OCI-LY7 (cell line): Measurements from ENCODE around the gene GLB1L. TPM values are rescaled to one million over a fixed set of nuclear protein-coding genes. Genes with fewer than 3 reads are reported as not detected.
"Not testable (repeated sequence)": the region's sequence is repeated elsewhere in the genome, so short reads cannot be mapped to it uniquely, and the experiment has no call there.

Experiments used
- BruUV-seq: library from RNA; stranded (reverse); fragments of 400-500 nt; replicated peaks from 2 replicates; lab custom pipeline; 2021; lab: Mats Ljungman, UMichigan
- CTCF ChIA-PET: fragments of 300-600 bp; sonication (Branson Sonifier 250); formaldehyde crosslinking; loops from one replicate; lab custom pipeline; 2022; ENCODE audit warnings: antibody characterized with exemption; ENCODE audit not compliant: unreplicated experiment; lab: Charles Lee
- POLR2A ChIA-PET: fragments of 300-600 bp; sonication (Branson Sonifier 250); formaldehyde crosslinking; loops from one replicate; lab custom pipeline; 2022; ENCODE audit warnings: antibody characterized with exemption; lab: Charles Lee
- DNase-seq: peaks from one replicate; pipeline ENCODE4 v3.0.0-alpha.2; 2015; ENCODE audit warnings: low spot score
- H2AFZ ChIP-seq: fragments of 200-600 bp; sonication (generic), shearing (Covaris generic); 2 replicates; pipeline ENCODE4 v1.6.1; 2014; ENCODE audit warnings: mild to moderate bottlenecking, antibody characterized with exemption, low read length, moderate library complexity
- H3K27ac ChIP-seq: fragments of 200-600 bp; sonication (generic); 2 replicates; pipeline ENCODE4 v1.5.1; 2014; ENCODE audit warnings: mixed run types, low read depth, mild to moderate bottlenecking, moderate library complexity, low read length, inconsistent platforms; ENCODE audit not compliant: poor library complexity, severe bottlenecking
- H3K36me3 ChIP-seq: fragments of 200-600 bp; sonication (generic); 2 replicates; pipeline ENCODE4 v1.6.1; 2014; ENCODE audit warnings: mild to moderate bottlenecking, antibody characterized with exemption, low read length, moderate library complexity, mixed read lengths; ENCODE audit not compliant: insufficient read depth
- H3K4me1 ChIP-seq: fragments of 200-600 bp; sonication (generic); 2 replicates; pipeline ENCODE4 v1.5.1; 2014; ENCODE audit warnings: mild to moderate bottlenecking, low read length; ENCODE audit not compliant: insufficient read depth, poor library complexity, severe bottlenecking
- H3K4me2 ChIP-seq: fragments of 200-600 bp; sonication (generic); 2 replicates; pipeline ENCODE4 v1.6.1; 2014; ENCODE audit warnings: mild to moderate bottlenecking, low read length
- H3K4me3 ChIP-seq: fragments of 200-600 bp; sonication (generic); 2 replicates; pipeline ENCODE4 v1.5.1; 2014; ENCODE audit warnings: mild to moderate bottlenecking, low read depth, low read length; ENCODE audit not compliant: poor library complexity, severe bottlenecking
- H3K79me2 ChIP-seq: fragments of 200-600 bp; sonication (generic); 2 replicates; pipeline ENCODE4 v1.6.1; 2016; ENCODE audit warnings: low read depth, mild to moderate bottlenecking, low read length, moderate library complexity, mixed read lengths; ENCODE audit not compliant: insufficient read depth
- H3K9me2 ChIP-seq: fragments of 200-600 bp; sonication (generic); 2 replicates; pipeline ENCODE4 v1.6.1; 2016; ENCODE audit warnings: mild to moderate bottlenecking, low read length, mixed read lengths; ENCODE audit not compliant: insufficient read depth
- H3K9me3 ChIP-seq: fragments of 200-600 bp; sonication (generic); 2 replicates; pipeline ENCODE4 v1.6.1; 2014; ENCODE audit warnings: mild to moderate bottlenecking, mixed run types, low read length, mixed read lengths
- H4K20me1 ChIP-seq: fragments of 200-600 bp; sonication (generic); 2 replicates; pipeline ENCODE4 v1.6.1; 2014; ENCODE audit warnings: mild to moderate bottlenecking, antibody characterized with exemption, low read length, moderate library complexity, mixed read lengths; ENCODE audit not compliant: insufficient read depth
- EZH2phosphoT487 ChIP-seq: fragments of 200-600 bp; sonication (generic); IDR thresholded peaks from 2 replicates; pipeline ENCODE4 v1.6.1; 2018; ENCODE audit warnings: low read depth, borderline replicate concordance, mild to moderate bottlenecking, mixed run types, antibody characterized with exemption, low read length, moderate library complexity, mixed read lengths
- intact Hi-C: fragments of 100-400 bp; cut with micrococcal nuclease; formaldehyde crosslinking; loops from one replicate; pipeline ENCODE4 v1.10.0; 2022; ENCODE audit not compliant: unreplicated experiment
- total RNA-seq, 2 experiments: library from RNA; depleted of rRNA in 1 of 2; stranded (reverse); fragments of >200 nt in 1 of 2; shearing (Covaris generic) in 1 of 2; gene quantifications; 2 replicates each; pipeline ENCODE4 v1.2.3, GENCODE V29; 2014 to 2022
- TF ChIP-seq, protein P1 (sequence below): fragments of 200-600 bp; sonication (generic); conservative IDR thresholded peaks from 2 replicates; pipeline ENCODE4 v1.5.1; 2014; ENCODE audit warnings: mild to moderate bottlenecking, antibody characterized with exemption, low read length, moderate library complexity, mixed read lengths

Gene GLB1L
- total RNA-seq, 2 experiments from 2014 or later = 6.9 to 8.6 TPM

DNA sequence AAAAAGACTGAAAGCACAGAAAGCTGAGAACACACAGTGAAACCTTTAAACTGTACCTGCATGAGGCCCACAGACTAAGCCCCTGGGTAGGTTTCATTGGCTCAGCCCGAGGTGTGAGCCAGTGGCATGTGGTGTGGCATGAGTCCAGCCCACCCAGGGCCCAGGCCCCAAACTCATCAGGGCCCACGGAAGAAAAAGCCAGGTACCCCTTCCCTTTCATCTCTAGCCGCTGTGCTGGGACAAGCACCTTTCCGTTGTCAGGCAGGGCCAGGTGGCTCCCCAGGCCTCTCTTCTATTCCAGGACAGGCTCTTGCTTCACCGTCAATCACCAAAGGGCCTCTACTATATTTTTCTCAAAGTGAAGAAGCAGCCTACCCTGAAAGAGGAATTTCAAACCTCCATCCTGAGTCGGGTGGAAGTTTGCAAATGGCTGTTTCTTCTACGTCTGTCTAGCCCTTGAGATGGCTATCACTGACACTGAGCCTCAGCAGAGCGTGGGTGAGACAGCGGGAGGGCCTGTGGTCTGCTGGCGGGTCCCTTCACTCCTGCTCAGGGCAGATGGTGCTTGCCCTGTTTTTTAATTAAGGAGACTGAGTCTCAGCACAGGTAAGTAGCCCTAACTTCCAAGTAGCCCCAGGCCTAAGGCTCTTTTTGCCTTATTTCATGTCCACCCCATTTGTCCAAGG, 42.5 kb upstream of the GLB1L start:
- H3K4me2 ChIP-seq = no peak overlapping the region
- POLR2A ChIA-PET = interaction anchor here (1.2 kb wide), 1 partner anchor 100 kb away, joined by 4 read pairs; the partner anchor contains the start of gene DNPEP

DNA sequence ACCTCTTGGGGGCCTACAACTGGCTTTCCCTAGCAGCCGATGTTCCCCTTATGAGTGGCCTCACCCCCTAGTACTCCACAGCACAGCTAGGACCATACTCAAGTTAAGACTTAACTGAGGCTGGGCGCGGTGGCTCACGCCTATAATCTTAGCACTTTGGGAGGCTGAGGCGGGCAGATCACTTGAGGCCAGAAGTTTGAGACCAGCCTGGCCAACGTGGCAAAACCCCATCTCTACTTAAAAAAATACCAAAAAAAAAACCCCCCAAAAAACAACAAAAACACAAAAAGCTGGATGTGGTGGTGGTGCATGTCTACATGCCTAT, 41.8 kb upstream of the GLB1L start:
- H3K36me3 ChIP-seq = peaks cover 36% of the 10 kb centered on the region
- H3K4me1 ChIP-seq, H3K9me2 ChIP-seq, BruUV-seq, CTCF ChIA-PET, POLR2A ChIA-PET, H3K79me2 ChIP-seq, H3K4me2 ChIP-seq, H2AFZ ChIP-seq, H3K4me3 ChIP-seq, H3K9me3 ChIP-seq, intact Hi-C loops, H3K27ac ChIP-seq, H4K20me1 ChIP-seq, DNase-seq: not testable (repeated sequence)

More for the DNA sequence above, 42.5 kb upstream of the GLB1L start:
- Histone ChIP-seq H3K9me2 (no peaks in the 10 kb centered on the region), H3K9me3 (no peaks in the 10 kb centered on the region), H3K27ac (no peak overlapping the region), H3K79me2 (no peaks in the 10 kb centered on the region), H4K20me1 (no peaks in the 10 kb centered on the region), H3K36me3 (peaks cover 29% of the 10 kb centered on the region), H3K4me3 (no peak overlapping the region), H2AFZ (no peak overlapping the region), H3K4me1 (no peaks in the 10 kb centered on the region)
- TF ChIP-seq, protein P1, sequence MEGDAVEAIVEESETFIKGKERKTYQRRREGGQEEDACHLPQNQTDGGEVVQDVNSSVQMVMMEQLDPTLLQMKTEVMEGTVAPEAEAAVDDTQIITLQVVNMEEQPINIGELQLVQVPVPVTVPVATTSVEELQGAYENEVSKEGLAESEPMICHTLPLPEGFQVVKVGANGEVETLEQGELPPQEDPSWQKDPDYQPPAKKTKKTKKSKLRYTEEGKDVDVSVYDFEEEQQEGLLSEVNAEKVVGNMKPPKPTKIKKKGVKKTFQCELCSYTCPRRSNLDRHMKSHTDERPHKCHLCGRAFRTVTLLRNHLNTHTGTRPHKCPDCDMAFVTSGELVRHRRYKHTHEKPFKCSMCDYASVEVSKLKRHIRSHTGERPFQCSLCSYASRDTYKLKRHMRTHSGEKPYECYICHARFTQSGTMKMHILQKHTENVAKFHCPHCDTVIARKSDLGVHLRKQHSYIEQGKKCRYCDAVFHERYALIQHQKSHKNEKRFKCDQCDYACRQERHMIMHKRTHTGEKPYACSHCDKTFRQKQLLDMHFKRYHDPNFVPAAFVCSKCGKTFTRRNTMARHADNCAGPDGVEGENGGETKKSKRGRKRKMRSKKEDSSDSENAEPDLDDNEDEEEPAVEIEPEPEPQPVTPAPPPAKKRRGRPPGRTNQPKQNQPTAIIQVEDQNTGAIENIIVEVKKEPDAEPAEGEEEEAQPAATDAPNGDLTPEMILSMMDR = no peak
- TF ChIP-seq EZH2phosphoT487 = no peak
- CTCF ChIA-PET = no interaction called here
- intact Hi-C loops = no loop called here
- DNase-seq = no peak
- no TSS peak for BruUV-seq

DNA sequence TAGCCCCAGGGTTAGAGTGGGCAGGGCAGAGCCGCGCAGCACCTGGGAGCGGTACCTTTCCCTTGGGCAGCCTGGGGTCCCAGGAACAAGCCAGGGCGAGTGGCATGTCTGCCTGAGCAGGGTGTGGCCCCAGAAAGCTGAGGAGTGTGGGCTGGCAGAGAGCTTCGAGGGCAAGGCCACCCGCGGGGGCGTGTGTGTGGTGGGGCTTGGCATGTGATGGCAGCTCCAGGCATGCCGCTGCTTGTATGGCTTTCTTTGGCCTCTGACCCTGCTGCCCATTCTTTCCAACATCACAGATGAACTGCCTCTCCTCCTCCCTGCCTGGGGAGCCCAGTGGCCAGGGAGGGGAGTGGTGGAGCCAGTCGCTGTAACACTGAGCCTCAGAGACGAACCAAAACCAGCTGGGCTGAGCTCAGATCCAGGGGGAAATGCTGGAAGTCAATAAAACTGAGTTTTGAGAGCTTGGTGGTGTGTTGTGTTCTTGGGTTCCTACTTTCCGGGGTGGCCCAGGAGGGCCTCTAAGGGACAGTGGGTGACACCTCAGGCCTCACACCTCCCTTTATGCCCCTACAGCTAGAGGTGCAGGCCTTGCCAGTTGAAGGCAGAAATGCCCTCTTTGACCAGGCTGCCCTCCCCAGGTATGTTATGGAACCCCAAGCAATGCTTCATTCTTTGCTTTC, 41.3 kb upstream of the GLB1L start:
- ChIA-PET CTCF (no interaction called here), POLR2A (no interaction called here)
- H3K36me3 ChIP-seq = peaks cover 41% of the 10 kb centered on the region
- peak; percentile 19 for DNase-seq
- no peak overlapping the region for H3K4me2 ChIP-seq
- no peaks in the 10 kb centered on the region for H3K9me3 ChIP-seq
- TF ChIP-seq EZH2phosphoT487 = no peak
- TF ChIP-seq, protein P1 = 0 out of 2 replicates have a peak, but pooled peaks have one; percentile 29
- H3K9me2 ChIP-seq = no peaks in the 10 kb centered on the region
- no peaks in the 10 kb centered on the region for H3K79me2 ChIP-seq
- no peaks in the 10 kb centered on the region for H4K20me1 ChIP-seq
- H2AFZ ChIP-seq = no peak overlapping the region
- H3K4me3 ChIP-seq = no peak overlapping the region
- H3K27ac ChIP-seq = no peak overlapping the region
- BruUV-seq = TSS peak; percentile 91
- intact Hi-C loops = no loop called here
- no peaks in the 10 kb centered on the region for H3K4me1 ChIP-seq
